ENCODE data around the gene EIF4G3.

DNA sequence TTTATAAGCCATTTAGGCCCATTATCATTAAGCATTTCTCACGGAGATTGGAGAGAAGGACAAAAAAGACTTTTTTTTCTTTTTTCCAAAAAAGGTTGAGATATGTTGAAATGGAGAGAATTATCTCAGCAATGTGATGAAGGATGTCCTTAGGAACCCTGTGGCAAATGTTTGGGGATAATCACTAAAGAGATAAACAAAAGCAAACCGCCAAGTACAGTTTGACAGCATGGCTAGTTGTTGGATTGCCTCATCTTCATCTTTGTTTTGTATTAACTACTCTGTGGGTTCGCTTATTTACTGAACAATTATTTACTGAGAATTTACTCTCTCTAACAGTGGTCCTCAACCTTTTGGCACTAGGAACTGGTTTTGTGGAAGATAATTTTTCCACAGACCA is 292.2 kb downstream of the EIF4G3 start:
- TF ChIP-seq CTCF (IDR thresholded peaks at IDR 0.05) (no peak), EZH2 (IDR thresholded peaks at IDR 0.05; ENCODE audit: borderline replicate concordance, insufficient read depth, low read depth, low read length, poor library complexity, severe bottlenecking) (no peak)
